ENCODE data around the gene HAPLN3.

Gene HAPLN3

DNA sequence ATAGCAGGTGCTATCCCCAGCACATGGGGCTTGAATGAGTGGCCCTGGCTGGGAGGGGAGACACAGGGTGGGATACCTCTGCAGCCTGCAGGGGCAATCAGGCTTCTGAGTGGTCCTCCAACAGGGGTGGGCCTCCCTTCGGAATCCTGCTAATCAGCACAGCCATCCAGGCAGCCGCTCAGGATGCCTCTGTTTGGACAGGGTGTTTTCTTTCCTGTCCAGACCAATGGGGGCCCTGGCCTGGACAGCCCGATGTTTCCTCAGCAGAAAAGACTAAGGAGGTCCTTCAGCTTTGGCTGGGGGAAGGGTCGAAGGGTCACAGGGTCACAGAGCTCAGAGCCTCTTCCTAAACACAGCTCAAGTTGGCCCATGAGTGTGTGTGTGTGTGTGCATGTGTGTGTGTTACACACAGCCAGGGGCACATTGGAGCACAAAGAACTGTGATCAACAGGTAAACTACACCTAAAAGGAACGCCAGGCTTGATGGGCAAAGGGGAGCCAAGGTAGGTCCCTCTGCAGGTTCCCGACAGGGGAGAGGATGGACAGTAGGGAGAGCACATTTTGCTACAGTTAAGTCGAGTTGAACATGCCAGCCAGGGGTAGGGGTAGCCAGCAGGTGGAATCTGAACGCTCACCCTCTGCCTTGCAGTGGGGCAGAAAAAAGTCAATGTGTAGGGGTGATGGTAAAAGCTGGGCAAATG is 1.1 kb upstream of the HAPLN3 start:
- no peak for DNase-seq (ENCODE audit: extremely low read depth in 1 of 2, low read depth in 1 of 2)

DNA sequence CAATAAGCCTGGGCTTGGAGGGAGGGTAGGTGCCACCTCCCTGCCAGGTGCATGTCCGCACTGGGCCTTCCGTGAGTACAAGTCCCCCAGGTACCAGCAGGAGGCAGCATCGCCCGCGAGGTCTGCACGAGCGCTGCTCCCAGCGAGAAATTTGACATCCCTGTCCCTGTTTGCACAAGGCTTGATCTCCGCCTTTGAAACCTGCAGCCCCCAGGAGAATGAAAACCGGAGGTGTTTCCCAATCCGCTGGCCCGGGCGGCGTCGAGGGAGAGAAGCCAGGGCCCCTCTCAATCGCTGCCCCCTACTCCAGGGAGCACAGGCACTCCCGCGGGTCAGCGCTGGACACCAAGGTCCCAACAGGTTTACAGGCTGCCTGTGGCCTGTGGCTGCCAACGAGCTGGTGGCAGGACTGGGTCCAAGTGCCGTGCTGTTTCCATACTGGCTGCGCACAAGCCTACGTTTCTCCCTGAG is 961 bp downstream of the HAPLN3 start:
- peak; percentile 51 to 75 for DNase-seq (ENCODE audit: extremely low read depth in 1 of 2, low read depth in 1 of 2)

- DNase-seq (ENCODE audit: extremely low read depth in 1 of 2, low read depth in 1 of 2), result no peak
Observed at GRCh38 chr15:88891540-88892254, 3.6 kb downstream of the HAPLN3 start.

- DNase-seq (ENCODE audit: extremely low read depth in 1 of 2, low read depth in 1 of 2), result no peak
Observed at GRCh38 chr15:88890495-88890894, 4.8 kb downstream of the HAPLN3 start.

DNA sequence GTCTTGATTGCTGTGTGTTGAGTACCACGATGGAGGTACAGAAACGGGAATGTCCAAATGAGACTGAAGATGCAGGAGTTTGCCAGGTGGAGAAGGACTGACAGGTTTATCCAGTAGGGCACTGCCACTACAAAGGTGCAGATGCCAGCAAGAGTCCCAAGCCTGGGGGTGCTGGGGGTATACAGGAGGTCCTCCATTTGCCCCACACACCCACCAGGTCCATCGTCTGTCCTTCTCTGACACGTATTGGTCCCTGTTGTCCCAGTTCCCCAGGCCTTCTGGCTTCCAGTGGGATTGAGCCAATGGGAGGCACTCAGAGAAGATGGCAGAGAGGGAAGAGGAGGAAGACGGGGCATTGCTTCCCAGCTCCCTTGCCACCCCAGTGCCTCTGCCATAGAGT is 6.6 kb downstream of the HAPLN3 start:
- DNase-seq (ENCODE audit: extremely low read depth in 1 of 2, low read depth in 1 of 2), result no peak

GRCh38 chr15:88887068-88887580 is 8.2 kb downstream of the HAPLN3 start:
- no peak for DNase-seq (ENCODE audit: extremely low read depth in 1 of 2, low read depth in 1 of 2)

DNA sequence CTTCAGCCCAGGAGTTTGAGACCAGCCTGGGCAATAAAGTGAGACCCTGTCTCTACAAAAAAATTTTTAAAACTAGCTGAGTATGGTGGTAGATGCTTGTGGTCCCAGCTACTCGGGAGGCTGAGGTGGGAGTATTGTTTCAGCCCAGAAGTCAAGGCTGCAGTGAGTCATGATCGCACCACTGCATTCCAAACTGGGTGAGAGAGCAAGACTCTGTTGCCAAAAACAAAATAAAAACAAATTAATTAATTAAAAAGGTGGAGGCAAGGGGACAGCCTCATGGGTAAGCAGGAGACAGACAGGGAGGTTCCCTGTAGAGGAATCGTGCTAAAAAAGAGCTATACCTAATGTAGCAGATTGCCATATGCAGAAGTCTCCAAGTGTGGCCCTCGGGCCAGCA is 12.6 kb downstream of the HAPLN3 start:
- no peak for DNase-seq (ENCODE audit: extremely low read depth in 1 of 2, low read depth in 1 of 2)

GRCh38 chr15:88881775-88882174 is 13.6 kb downstream of the HAPLN3 start:
- DNase-seq (ENCODE audit: extremely low read depth in 1 of 2, low read depth in 1 of 2), result no peak

- DNase-seq (ENCODE audit: extremely low read depth in 1 of 2, low read depth in 1 of 2), result no peak
Observed at GRCh38 chr15:88880944-88881740, 14.2 kb downstream of the HAPLN3 start.

- DNase-seq (ENCODE audit: extremely low read depth in 1 of 2, low read depth in 1 of 2), result no peak
Observed at GRCh38 chr15:88878720-88879184, 16.6 kb downstream of the HAPLN3 start.

DNA sequence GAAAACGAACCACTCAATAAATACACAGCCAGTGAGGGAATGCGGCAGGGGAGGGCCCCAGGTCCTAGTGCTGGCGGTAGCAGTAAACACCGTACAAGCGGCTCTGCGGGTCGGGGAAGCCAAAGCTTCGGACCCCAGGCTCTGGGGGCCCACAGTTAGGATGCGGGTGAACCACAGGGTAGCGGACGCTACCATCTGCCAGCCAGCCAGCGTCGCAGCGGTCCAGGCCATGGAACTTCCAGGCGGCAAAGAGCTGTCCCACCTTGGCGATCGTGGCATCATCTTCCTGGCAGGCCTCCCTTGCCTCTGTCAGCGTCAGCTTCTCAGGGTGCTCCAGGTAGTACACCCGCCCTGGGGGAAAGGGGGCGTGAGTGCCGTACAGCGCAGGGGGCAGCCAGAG is 17.4 kb downstream of the HAPLN3 start:
- DNase-seq (ENCODE audit: extremely low read depth in 1 of 2, low read depth in 1 of 2), result no peak

- DNase-seq (ENCODE audit: extremely low read depth in 1 of 2, low read depth in 1 of 2), result no peak
Observed at GRCh38 chr15:88877415-88877814, 17.9 kb downstream of the HAPLN3 start.

- DNase-seq (ENCODE audit: extremely low read depth in 1 of 2, low read depth in 1 of 2), result no peak
Observed at GRCh38 chr15:88876573-88876972, 18.8 kb downstream of the HAPLN3 start.

GRCh38 chr15:88874684-88875083 is 20.7 kb downstream of the HAPLN3 start:
- DNase-seq (ENCODE audit: extremely low read depth in 1 of 2, low read depth in 1 of 2), result no peak

- DNase-seq (ENCODE audit: extremely low read depth in 1 of 2, low read depth in 1 of 2), result no peak
Observed at GRCh38 chr15:88874275-88874674, 21.1 kb downstream of the HAPLN3 start.

- DNase-seq (ENCODE audit: extremely low read depth in 1 of 2, low read depth in 1 of 2), result no peak
Observed at GRCh38 chr15:88873786-88874185, 21.6 kb downstream of the HAPLN3 start.

GRCh38 chr15:88872706-88873105 is 22.6 kb downstream of the HAPLN3 start:
- no peak for DNase-seq (ENCODE audit: extremely low read depth in 1 of 2, low read depth in 1 of 2)

- no peak for DNase-seq (ENCODE audit: extremely low read depth in 1 of 2, low read depth in 1 of 2)
Observed at GRCh38 chr15:88872106-88872505, 23.2 kb downstream of the HAPLN3 start.

GRCh38 chr15:88871313-88871712 is 24.0 kb downstream of the HAPLN3 start:
- DNase-seq (ENCODE audit: extremely low read depth in 1 of 2, low read depth in 1 of 2), result no peak

- DNase-seq (ENCODE audit: extremely low read depth in 1 of 2, low read depth in 1 of 2), result no peak
Observed at GRCh38 chr15:88866295-88866881, 29.0 kb downstream of the HAPLN3 start.

All from stimulated activated CD8-positive, alpha-beta memory T cell treated with anti-CD3 and anti-CD28 coated beads, Interleukin-7, amount 100 ng/mL, for 48 hours (primary cell).